DMS53 treated with DMSO at 0.1 percent for 48 hours (cell line): ENCODE data around the gene MAPT.

Source experiments
- DNase-seq: peaks from one replicate; lab custom pipeline; 2025; ENCODE audit not compliant: unreplicated experiment; lab: John Stamatoyannopoulos, UW

MAPT gene

DNA sequence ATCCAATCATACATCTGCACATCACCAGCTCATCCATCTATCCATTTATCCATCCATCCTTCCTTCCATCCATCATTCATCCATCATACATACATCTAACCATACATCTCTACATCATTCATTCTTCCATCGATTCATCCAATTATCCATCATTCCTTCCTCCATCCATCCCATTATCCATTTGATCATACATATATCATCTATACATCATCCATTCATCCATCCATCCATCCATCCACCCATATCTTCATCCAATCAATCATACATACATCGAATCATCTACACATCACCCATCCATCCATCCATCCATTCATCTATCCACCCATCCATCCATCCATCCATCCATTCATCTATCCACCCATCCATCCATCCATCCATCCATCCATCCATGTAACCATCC is 75.4 kb downstream of the MAPT start:
- DNase-seq, result no peak

DNA sequence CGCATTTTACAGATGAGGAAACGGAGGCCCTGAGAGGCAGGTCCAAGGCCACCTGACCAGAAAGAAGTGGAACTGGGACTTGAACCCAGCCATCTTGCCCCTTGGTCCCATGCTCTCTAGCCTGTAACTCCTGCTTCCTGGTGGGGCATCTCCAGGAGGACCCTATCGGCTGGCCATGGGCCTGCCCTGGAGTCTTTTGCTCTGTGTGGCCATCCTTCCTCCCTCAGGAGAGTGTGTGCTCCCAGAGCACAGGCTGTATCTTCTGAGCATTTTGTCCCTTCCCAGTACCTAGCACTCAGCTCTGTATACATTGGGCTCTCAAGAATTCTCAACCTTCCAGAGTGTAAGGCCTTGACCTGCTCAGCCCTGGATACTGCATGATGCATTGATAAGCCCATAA is 76.3 kb downstream of the MAPT start:
- no peak for DNase-seq

DNA sequence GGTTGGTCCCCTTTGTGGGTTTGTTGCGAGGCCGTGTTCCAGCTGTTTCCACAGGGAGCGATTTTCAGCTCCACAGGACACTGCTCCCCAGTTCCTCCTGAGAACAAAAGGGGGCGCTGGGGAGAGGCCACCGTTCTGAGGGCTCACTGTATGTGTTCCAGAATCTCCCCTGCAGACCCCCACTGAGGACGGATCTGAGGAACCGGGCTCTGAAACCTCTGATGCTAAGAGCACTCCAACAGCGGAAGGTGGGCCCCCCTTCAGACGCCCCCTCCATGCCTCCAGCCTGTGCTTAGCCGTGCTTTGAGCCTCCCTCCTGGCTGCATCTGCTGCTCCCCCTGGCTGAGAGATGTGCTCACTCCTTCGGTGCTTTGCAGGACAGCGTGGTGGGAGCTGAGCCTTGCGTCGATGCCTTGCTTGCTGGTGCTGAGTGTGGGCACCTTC is 77.4 kb downstream of the MAPT start:
- no peak for DNase-seq

DNA sequence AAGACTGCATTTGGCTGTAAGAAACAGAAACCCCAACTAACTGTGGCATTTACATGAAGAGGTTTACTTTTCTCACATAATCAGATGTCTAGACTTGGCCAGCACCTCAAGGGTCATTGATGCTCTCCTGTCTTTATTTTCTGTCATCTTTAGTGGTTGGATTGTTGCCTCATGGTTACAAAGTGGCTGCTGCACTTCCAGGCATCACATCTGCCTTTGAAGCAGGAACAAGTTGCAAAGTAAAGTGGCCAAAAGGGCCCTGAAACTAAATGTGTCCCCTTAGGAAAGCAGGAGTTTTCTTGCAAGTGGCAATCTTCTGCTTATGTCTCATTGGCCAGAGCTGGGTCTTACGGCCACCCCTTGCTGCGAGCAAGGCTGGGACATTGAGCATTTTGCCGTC is 78.2 kb downstream of the MAPT start:
- no peak for DNase-seq

DNA sequence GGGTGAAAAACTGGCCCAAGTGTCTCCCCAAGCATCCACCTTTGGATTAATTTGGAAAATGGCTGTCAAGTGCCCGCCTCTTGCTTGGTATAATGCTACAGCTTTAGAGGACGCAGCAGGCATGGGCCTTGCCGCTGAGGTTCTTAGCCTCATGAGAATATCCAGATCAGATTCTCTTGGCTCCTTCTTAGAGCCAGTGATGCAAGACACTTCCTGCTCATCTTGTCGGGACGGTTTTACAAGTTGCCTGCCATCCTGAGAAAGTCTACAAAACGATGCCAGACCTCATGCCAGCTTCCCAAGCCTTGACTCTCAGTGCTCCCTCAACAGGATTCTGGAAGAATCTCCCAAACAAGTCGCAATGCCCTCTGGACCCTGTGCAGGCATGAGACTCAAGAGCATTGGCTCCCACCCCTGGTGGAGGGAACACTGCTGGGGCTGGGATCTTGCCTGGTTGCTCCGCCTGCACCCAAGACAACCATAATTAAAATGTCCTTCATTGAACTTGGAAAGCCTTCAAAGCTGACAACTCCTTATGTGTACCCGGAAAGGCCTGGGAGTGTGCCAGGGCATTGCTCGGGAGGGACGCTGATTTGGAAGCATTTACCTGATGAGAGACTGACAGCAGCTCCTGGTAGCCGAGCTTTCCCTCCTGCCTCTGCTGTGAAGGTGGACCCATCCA is 78.9 kb downstream of the MAPT start:
- DNase-seq, result no peak

DNA sequence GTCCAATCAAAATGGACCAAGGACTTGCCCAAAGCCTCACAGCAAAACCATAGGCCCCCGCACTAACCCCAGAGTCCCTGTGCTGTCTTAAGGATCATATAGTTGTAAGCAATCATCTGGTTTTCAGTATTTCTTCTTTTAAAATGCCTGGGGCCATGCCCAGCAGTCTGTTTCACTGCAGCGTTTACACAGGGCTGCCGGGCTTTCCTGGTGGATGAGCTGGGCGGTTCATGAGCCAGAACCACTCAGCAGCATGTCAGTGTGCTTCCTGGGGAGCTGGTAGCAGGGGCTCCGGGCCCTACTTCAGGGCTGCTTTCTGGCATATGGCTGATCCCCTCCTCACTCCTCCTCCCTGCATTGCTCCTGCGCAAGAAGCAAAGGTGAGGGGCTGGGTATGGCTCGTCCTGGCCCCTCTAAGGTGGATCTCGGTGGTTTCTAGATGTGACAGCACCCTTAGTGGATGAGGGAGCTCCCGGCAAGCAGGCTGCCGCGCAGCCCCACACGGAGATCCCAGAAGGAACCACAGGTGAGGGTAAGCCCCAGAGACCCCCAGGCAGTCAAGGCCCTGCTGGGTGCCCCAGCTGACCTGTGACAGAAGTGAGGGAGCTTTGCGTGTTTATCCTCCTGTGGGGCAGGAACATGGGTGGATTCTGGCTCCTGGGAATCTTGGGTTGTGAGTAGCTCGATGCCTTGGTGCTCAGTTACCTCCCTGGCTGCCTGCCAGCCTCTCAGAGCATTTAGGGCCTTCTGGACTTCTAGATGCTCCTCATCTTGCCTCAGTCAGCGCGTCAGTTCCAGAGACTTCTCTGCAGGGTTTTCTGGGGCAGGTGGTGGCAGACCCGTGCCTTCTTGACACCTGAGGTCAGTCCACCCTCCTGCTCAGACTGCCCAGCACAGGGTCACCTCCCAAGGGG is 79.8 kb downstream of the MAPT start:
- DNase-seq, result no peak

DNA sequence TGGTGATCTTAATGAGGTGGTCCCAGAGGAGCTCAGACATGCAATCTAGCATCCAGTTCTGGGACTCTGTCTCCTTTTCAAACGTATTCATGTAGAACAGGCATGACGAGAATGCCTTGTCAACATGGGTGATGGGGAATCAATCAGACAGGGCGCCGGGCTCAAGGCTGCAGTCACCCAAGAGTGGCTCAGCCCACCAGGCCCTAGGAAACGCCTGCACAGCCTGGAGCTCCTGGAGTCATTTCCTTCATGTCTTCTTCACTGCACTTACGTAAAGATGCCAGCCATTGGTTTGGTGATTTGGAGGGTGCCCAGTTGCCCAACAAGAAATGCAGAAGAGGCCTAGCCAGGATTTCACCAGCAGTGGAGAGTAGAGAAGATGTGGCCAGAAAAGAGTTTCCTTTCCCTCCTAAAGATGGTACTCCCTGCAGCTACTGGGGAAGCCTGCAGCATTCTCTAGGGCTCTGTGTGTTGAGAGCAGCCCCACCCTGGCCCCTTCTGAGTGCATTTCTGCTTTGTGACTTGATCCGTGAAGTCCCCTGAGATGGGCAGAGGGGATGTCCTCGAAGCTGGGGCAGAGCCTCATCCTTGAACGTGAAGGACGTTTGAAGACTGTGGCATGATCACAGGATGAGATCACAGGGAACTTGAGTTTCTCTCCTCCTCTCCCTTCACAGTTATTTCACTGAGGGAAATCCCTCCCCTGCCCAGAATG is 80.7 kb downstream of the MAPT start:
- no peak for DNase-seq

DNA sequence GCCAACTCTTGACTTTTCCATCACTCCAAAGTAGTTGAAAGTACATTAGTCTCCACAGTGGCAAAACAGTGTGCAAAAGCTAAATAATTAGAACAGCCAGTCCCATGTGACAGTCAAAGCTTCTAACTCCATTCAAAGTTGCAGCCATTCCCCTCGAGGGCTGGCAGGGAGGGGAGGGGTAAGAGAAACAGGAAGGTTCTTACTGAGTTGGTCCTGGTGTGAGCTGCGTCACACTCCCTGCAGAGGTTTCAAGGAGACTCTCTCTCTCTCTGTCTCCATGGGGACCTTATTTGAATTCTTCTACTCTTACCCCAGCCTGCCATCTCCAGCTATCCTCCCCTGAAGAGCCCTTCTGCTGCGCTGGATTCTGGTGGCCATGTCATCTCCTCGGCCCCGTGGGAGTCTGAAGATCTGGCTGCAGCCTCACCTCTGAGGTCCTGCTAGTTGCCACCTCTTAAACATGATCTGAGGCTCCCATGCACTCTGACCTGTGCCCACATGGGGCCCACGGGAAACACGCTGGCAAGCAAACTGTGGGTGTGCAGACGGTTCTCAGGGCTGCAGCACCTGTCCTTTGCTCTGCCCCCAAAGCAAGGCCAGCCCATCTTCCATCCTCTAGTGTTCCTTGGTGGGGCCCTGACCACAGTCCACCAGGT is 81.4 kb downstream of the MAPT start:
- no peak for DNase-seq

DNA sequence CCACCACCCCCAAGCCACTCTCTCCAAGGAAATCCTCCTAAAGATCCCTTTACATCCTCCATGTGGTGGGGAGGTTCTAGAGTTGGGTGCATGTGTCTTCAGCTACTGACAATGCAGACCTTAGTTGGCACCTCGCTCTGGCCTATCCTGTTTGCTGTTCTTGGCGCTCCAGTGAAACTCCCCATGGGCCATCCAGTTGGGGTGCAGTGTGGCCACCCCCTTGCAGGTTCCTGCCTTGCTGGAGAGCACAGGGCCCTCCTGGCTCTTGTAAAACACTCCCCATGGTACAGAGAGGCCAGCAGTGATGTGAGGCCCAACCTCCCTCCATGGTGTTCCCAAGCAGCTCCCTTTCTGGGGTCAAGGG is 82.0 kb downstream of the MAPT start:
- no peak for DNase-seq

DNA sequence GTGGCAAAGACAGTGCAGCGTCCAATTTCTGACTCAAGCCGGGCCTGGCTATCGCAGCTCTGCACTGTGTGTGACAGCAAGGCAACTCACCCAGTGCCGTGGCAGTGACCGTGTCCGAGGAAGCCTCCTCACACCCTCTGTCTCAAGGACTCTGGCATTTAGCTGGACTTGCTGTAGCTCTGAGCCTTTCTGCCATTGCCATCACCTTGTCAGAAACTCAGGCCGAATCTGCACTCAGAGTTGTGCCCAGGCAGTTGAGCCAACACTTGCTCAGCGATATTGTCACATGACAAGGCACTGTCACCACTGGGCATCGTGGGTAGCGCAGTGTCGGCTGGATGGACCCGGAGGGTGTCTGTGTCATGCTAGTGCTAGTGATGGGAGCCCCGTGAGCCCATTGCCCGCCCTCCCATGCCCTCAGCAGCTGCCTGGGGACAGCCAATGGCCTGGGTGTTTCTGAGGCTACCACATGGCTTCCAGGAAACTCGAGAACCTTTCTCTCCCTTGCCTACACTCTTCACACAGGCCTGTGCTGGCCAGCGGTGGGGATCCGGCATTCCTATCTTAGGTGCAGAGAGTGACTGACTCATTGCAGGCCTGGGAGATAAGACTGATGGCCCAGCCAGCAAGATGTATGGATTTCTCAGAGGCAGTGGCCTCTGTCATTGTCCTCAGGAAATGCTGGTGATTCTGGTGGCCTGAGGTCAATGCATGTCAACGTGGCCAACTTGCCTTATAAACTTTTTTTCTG is 82.6 kb downstream of the MAPT start:
- DNase-seq, result no peak

DNA sequence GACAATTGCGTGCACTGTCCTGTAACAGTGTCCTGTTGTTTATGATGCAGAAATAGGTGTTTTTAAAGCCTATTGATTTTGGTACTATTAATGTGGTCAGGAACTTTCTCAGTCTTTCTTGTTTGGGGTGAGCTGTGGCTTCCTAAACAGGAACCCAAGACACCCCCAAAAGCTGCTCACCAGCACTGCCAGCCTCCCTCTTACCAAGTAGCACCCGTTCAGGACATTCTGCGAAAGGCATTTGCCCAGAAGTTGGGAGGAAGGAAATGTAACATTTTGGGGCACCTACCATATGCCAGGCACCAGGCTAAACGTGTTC is 83.1 kb downstream of the MAPT start:
- no peak for DNase-seq

DNA sequence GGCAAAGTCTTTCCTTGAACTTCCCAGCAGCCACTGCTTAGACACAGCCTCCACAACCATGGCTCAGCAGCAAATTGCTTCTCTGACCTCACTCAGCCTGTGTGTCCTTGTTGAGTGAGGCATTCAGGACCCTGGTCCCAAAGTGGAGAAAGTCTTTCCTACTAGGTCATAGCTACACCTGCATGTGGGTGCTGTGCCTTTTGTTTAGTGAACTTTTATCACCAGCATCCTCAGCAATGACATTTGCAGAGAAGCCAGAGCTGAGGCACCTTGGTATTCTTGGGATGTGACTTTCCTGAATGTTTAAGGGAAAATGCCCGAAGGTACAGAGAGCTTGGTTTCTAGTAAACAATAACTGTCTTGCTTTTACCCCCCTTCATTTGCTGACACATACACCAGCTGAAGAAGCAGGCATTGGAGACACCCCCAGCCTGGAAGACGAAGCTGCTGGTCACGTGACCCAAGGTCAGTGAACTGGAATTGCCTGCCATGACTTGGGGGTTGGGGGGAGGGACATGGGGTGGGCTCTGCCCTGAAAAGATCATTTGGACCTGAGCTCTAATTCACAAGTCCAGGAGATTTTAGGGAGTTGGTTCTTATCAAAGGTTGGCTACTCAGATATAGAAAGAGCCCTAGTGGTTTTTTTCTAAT is 83.7 kb downstream of the MAPT start:
- DNase-seq, result no peak

DNA sequence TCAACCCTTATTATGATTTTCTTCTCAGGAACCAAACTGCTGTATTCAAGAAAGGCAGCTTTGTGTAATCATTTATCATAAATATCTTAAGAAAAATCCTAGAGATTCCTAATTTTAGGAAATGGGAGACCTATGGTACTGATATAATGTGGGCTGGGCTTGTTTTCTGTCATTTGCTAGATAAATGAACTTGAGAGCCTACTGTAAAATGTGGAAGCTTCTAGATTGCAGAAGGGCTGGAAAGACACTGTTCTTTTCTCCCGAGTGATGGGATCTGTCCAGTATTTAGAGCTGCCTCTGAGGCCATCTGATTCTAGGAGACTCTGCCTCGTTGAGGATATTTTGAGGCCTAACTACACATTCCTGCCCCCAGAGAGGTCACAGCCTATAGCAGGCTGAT is 84.8 kb downstream of the MAPT start:
- no peak for DNase-seq

DNA sequence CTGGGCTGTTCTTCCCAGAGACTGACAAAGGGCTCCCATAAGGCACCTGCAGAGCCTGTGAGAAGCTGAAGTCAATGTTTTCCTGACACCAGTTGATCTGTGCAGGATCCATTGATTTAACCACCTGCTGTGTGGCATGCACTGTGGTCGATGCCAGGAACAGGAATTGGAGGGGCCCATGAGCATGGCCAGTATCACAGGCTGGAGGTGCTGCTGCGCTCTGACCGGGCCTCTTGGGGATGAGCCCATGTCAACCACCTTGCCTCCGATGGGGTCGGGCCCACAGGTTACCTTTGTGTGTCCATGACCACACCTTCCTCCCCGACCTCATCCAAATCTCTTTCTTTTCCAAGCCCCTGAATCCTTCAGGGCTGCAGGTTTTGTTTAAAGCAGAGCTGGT is 86.5 kb downstream of the MAPT start:
- DNase-seq, result no peak

DNA sequence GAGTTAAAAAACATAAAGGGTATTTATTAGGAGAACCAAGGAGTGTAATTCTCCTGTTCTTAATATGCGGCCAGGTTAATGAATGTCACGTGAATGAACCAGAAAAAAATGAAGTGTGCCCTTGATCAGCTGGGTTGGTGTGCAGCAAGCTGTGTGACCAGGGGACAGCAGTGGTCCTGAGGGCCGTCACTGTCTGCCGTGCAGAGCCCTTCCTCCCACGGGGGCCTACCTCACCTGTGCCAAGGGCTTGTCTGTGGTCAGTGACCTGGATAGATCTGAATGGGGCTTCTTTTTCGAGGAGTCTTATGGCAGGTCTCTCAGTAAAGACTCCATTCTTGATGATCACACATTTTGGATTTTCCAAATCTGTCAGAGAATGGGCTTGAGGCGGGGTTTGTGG is 87.0 kb downstream of the MAPT start:
- no peak for DNase-seq

DNA sequence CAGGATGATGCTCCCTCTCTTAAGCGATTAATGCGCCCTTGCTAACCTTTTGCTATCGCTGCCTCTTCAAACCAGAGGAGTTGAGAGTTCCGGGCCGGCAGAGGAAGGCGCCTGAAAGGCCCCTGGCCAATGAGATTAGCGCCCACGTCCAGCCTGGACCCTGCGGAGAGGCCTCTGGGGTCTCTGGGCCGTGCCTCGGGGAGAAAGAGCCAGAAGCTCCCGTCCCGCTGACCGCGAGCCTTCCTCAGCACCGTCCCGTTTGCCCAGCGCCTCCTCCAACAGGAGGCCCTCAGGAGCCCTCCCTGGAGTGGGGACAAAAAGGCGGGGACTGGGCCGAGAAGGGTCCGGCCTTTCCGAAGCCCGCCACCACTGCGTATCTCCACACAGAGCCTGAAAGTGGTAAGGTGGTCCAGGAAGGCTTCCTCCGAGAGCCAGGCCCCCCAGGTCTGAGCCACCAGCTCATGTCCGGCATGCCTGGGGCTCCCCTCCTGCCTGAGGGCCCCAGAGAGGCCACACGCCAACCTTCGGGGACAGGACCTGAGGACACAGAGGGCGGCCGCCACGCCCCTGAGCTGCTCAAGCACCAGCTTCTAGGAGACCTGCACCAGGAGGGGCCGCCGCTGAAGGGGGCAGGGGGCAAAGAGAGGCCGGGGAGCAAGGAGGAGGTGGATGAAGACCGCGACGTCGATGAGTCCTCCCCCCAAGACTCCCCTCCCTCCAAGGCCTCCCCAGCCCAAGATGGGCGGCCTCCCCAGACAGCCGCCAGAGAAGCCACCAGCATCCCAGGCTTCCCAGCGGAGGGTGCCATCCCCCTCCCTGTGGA is 88.6 kb downstream of the MAPT start:
- DNase-seq, result no peak

DNA sequence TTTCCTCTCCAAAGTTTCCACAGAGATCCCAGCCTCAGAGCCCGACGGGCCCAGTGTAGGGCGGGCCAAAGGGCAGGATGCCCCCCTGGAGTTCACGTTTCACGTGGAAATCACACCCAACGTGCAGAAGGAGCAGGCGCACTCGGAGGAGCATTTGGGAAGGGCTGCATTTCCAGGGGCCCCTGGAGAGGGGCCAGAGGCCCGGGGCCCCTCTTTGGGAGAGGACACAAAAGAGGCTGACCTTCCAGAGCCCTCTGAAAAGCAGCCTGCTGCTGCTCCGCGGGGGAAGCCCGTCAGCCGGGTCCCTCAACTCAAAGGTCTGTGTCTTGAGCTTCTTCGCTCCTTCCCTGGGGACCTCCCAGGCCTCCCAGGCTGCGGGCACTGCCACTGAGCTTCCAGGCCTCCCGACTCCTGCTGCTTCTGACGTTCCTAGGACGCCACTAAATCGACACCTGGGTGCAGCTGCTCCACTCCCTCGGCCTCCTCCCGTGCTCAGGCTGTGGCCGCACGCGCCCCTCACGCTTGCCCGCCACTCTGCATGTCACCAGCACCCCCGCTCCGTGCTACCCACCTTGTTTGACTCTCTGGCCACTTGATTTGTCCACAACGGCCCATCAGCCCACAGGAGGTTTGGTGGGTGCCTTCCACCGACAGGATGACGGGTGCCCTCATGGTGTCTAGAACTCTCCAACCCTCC is 89.4 kb downstream of the MAPT start:
- DNase-seq, result no peak

DNA sequence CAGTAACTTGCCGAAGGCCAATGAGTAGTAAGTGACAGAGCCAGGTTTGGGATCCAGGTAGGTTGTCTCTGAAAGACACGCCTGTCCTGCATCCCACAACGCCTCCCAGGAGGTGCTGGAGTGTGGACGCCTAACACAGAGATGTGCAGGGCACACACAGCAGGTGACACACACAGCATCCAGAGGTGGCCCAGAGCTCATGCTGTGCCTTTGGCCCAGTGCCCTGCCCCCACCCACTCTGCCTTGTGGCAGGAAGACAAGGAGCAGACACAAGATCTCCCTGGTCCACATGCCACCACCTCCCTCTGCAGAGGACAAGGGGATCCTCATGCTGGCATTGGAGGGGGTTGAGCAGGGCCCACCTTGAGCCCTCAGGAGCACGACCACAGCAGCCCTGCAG is 90.0 kb downstream of the MAPT start:
- no peak for DNase-seq

DNA sequence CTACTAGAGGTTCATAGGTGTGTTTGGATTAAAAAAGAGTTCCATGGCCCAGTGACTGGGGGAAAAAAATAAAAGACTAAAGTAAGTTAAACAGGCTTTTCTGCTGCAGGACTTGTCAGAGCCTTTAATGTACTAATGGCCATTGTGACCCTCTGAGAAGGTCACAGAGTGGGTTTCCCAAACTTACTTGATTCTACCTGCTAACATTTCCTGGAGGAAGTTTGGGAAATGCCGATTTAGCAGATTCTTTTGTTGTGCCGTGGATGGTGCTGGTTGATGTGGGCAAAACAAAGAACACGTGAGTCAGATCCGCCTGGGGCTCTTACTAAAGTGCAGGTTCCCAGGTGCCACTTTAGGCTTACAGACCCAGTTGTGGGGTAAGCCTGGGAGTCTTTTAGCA is 91.1 kb downstream of the MAPT start:
- no peak for DNase-seq
